Upper lobe of left lung (tissue), 6 donors: ENCODE measurements around the gene ASTN2. TPM values are rescaled to one million over a fixed set of nuclear protein-coding genes. Genes with fewer than 3 reads are reported as not detected.
"Not testable (repeated sequence)": the region's sequence is repeated elsewhere in the genome, so short reads cannot be mapped to it uniquely, and the experiment has no call there.

Source experiments
- ATAC-seq, 2 donors: fragments of 200-7000 bp; cut with Tn5 transposase; one replicate each; pipeline ENCODE4 v1.9.1; 2022; ENCODE audit warnings: mild to moderate bottlenecking in 2 of 2, moderate library complexity in 2 of 2; ENCODE audit not compliant: low FRiP score in 2 of 2
- DNase-seq, 2 donors: peaks; one replicate each; pipeline ENCODE4 v3.0.0-alpha.2; 2019 to 2020
- H3K27ac ChIP-seq, 4 donors: fragments of 200-600 bp; sonication (generic); one replicate each; pipeline ENCODE4 v1.5.1; 2016 to 2019
- H3K27me3 ChIP-seq, 4 donors: fragments of 200-600 bp; sonication (generic); one replicate each; pipeline ENCODE4 v1.5.1; 2017 to 2019
- H3K36me3 ChIP-seq, 4 donors: fragments of 200-600 bp; sonication (generic); one replicate each; pipeline ENCODE4 v1.5.1; 2016 to 2019
- H3K4me1 ChIP-seq, 4 donors: fragments of 200-600 bp; sonication (generic); one replicate each; pipeline ENCODE4 v1.5.1; 2018 to 2019
- H3K4me3 ChIP-seq, 4 donors: fragments of 200-600 bp; sonication (generic); one replicate each; pipeline ENCODE4 v1.5.1; 2017 to 2019; ENCODE audit warnings: mild to moderate bottlenecking in 2 of 4, moderate library complexity in 1 of 4
- H3K9me3 ChIP-seq, 4 donors: fragments of 200-600 bp; sonication (generic); one replicate each; pipeline ENCODE4 v1.5.1; 2018 to 2019
- EP300 ChIP-seq, 4 donors: sonication (generic); formaldehyde crosslinking; IDR thresholded peaks; one replicate each; pipeline ENCODE4 v1.5.1; 2017; ENCODE audit warnings: antibody characterized with exemption in 4 of 4, control low read depth in 2 of 4
- POLR2A ChIP-seq, 4 donors: fragments of 450-650 bp; IDR thresholded peaks; one replicate each; pipeline ENCODE4 v1.5.1; 2016 to 2017; ENCODE audit warnings: antibody characterized with exemption in 4 of 4, mild to moderate bottlenecking in 2 of 4
- POLR2AphosphoS5 ChIP-seq, 2 donors: sonication (generic); formaldehyde crosslinking; IDR thresholded peaks; one replicate each; pipeline ENCODE4 v1.5.1; 2017; ENCODE audit warnings: antibody characterized with exemption in 2 of 2
- WGBS, 2 donors: methylation state at CpG; one replicate each; pipeline ENCODE4 v1.1.5; 2017 to 2018; 5-methylcytosine and 5-hydroxymethylcytosine counted together
- total RNA-seq, 6 donors: library from RNA; depleted of rRNA in 4 of 6; stranded (reverse); fragments of >200 nt in 4 of 6; gene quantifications; one replicate each; pipeline versions ENCODE4 v1.1.0 to v1.2.1, GENCODE V29; 2016 to 2021
- TF ChIP-seq, protein P1 (sequence below), 6 experiments: fragments of 450-650 bp in 4 of 6; fragments of 200-600 bp in 2 of 6; sonication (generic) in 2 of 6; IDR thresholded peaks; one replicate each; pipeline ENCODE4 v1.5.1; 2016 to 2019; ENCODE audit warnings: antibody characterized with exemption in 6 of 6
- donor health status: DM: no; HTN: no; CAD: no; lungs with moderate emphysema.
- donor health status: DM: no; HTN: yes; CAD: no; lungs with severe emphysema.

Gene ASTN2
- total RNA-seq, 6 donors from 2014 or later: 2.0 to 7.5 (median 3.4) TPM

DNA sequence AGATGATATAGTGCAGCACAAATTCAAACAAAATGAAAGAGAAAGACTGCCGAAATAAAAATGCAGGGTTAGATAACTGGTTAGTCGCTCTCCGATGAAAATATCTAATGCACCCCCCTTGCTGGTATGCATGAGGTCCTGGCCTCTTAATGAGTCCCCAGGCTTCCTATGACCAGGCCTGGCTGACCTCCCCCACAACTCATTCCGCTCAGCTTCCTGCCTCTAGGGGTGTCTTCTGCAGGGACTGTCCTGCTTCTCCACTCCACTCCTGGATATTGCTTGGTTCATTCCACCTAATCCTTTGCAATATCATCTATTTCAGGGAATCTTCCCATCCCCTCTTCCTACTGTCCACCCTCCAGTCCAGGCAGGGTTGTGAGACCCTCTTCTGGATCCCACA, 341.8 kb downstream of the ASTN2 start:
- WGBS, 2 donors: 87 to 89% methylated on average over 4 of the region's 4 CpGs
- H3K27ac ChIP-seq: no peak overlapping the region
- ATAC-seq: no peak
- no peaks in the 10 kb centered on the region for H3K4me1 ChIP-seq
- TF ChIP-seq POLR2AphosphoS5 (IDR thresholded peaks at IDR 0.05): no peak
- H3K9me3 ChIP-seq: no peaks in the 10 kb centered on the region
- no peak overlapping the region for H3K4me3 ChIP-seq
- DNase-seq: no peak
- H3K27me3 ChIP-seq: no peaks in the 10 kb centered on the region
- H3K36me3 ChIP-seq: no peaks in the 10 kb centered on the region

DNA sequence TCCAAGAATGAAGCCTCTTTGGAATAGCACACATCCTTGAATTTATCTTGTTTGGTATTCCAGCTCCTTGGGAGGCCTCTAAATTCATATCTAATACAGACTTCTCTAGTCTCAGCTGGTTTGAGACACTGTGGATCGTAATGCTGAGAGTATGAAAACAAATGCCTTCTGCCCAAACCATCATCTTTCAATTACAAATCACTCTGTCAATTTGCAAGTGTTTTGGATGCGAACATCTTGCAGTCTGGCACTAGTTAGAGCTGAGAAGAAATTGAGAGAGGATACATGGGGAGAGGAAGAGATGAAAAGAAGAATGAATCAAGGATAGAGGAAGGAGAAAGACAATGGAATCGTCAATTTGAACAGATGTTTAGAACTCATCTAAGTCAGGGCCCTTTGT, 342.6 kb downstream of the ASTN2 start:
- Histone ChIP-seq H3K9me3 (no peaks in the 10 kb centered on the region), H3K27ac (no peak overlapping the region), H3K27me3 (no peaks in the 10 kb centered on the region), H3K4me3 (no peak overlapping the region), H3K36me3 (no peaks in the 10 kb centered on the region), H3K4me1 (no peaks in the 10 kb centered on the region)
- no peak for TF ChIP-seq EP300 (IDR thresholded peaks at IDR 0.05)
- no peak for TF ChIP-seq POLR2AphosphoS5 (IDR thresholded peaks at IDR 0.05)
- TF ChIP-seq, protein P1, sequence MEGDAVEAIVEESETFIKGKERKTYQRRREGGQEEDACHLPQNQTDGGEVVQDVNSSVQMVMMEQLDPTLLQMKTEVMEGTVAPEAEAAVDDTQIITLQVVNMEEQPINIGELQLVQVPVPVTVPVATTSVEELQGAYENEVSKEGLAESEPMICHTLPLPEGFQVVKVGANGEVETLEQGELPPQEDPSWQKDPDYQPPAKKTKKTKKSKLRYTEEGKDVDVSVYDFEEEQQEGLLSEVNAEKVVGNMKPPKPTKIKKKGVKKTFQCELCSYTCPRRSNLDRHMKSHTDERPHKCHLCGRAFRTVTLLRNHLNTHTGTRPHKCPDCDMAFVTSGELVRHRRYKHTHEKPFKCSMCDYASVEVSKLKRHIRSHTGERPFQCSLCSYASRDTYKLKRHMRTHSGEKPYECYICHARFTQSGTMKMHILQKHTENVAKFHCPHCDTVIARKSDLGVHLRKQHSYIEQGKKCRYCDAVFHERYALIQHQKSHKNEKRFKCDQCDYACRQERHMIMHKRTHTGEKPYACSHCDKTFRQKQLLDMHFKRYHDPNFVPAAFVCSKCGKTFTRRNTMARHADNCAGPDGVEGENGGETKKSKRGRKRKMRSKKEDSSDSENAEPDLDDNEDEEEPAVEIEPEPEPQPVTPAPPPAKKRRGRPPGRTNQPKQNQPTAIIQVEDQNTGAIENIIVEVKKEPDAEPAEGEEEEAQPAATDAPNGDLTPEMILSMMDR (IDR thresholded peaks at IDR 0.05): no peak
- no peak for TF ChIP-seq POLR2A (IDR thresholded peaks at IDR 0.05)
- 78 to 79% methylated on average over 3 of the region's 3 CpGs for WGBS, 2 donors
- DNase-seq: no peak
- no peak for ATAC-seq

DNA sequence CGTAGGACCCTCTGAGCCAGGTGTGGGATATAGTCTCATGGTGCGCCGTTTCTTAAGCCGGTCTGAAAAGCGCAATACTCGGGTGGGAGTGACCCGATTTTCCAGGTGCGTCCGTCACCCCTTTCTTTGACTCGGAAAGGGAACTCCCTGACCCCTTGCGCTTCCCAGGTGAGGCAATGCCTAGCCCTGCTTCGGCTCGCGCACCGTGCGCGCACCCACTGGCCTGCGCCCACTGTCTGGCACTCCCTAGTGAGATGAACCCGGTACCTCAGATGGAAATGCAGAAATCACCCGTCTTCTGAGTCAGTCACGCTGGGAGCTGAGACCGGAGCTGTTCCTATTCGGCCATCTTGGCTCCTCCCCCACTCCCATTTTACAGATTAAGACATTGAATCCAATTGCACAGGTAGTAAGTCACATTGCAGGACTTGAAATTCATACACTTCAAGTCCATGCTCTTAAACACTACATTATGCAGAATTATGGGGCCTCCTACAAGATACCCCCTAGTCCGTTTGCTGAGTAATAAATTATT, 343.1 kb downstream of the ASTN2 start:
- WGBS, 2 donors: 82% methylated on average over 17 to 20 of the region's 24 CpGs
- not testable (repeated sequence) for H3K27me3 ChIP-seq, H3K4me3 ChIP-seq, H3K36me3 ChIP-seq, ATAC-seq, H3K9me3 ChIP-seq, H3K27ac ChIP-seq, H3K4me1 ChIP-seq
- peak in 1 of 2 donors; percentile 28 for DNase-seq

DNA sequence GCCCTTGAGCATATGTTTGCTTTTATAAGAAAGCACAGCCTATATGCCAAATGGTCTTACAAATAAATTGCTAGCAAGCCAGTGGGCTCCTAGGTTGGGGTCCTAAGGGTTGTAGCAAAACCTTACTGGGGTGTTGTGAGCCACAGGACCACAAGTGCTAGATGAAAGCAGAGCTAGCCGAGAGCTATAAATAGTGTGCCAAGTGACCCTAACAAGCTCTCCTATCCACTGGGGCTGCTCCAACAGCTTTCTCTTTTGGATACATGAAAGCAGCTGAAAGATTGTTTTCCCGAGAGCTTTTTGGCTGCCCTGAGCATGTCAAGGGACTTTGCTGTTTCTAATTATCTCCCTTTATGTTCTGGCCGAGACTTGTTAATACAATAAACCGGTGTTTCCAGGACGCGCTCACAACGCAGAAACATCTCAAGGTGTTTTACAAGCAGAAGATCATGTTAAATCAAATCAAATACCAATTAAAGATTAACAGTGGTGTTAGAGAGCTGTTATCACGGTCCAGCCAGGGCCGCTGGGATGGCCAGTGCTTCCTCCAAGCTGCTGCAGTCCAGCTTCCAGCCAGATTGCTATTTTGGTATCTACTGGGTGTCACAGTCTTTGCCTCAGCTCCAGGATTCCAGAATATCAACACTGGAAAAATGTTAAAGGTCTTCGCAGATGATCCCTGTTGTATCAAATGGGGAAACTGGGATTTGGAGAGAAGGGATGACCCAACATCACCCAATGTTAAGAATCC, 351.0 kb downstream of the ASTN2 start:
- WGBS, 2 donors: 82 to 83% methylated on average over 9 to 10 of the region's 10 CpGs
- H3K27ac ChIP-seq: no peak overlapping the region
- no peaks in the 10 kb centered on the region for H3K4me1 ChIP-seq
- ATAC-seq (no peak), DNase-seq (no peak)
- H3K4me3 ChIP-seq: no peak overlapping the region
- H3K27me3 ChIP-seq: no peaks in the 10 kb centered on the region
- H3K36me3 ChIP-seq: no peaks in the 10 kb centered on the region
- H3K9me3 ChIP-seq: no peaks in the 10 kb centered on the region
- TF ChIP-seq POLR2AphosphoS5 (IDR thresholded peaks at IDR 0.05): no peak
- no peak for TF ChIP-seq EP300 (IDR thresholded peaks at IDR 0.05)
- TF ChIP-seq, protein P1 (IDR thresholded peaks at IDR 0.05): no peak
- no peak for TF ChIP-seq POLR2A (IDR thresholded peaks at IDR 0.05)

DNA sequence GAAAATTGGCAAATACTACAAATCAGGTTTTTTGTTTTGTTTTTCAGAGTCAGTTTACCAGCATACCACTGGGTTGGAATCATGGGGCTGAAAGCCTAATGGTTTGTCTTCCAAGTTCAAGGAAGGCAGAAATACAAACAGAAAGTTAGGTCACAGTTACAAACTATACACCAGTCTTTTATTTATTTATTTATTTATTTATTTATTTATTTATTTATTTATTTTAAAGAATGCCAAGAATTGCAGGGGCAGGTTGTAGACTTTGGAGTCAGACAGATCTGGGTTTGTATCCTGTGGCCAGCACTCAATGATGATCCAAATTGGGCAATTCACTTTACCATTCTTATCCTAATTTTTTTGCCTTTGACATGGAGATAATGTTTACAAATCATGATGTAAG, 353.9 kb downstream of the ASTN2 start:
- DNase-seq: no peak
- no peaks in the 10 kb centered on the region for H3K27me3 ChIP-seq

More for the DNA sequence above, 353.9 kb downstream of the ASTN2 start:
- ATAC-seq: no peak
- no peaks in the 10 kb centered on the region for H3K9me3 ChIP-seq
- no peak overlapping the region for H3K27ac ChIP-seq
- no peaks in the 10 kb centered on the region for H3K36me3 ChIP-seq
- H3K4me3 ChIP-seq: no peak overlapping the region
- TF ChIP-seq POLR2AphosphoS5 (IDR thresholded peaks at IDR 0.05) (no peak), POLR2A (IDR thresholded peaks at IDR 0.05) (no peak), EP300 (IDR thresholded peaks at IDR 0.05) (no peak)
- TF ChIP-seq, protein P1 (IDR thresholded peaks at IDR 0.05): no peak
- H3K4me1 ChIP-seq: no peaks in the 10 kb centered on the region
